ENCODE measurements around the gene MAP3K13. TPM values are rescaled to one million over a fixed set of nuclear protein-coding genes. Genes with fewer than 3 reads are reported as not detected.

The MAP3K13 gene
- total and polyA plus RNA-seq, 3 donors from 2014 or later = 37.1 to 66.5 (median 43.7) TPM

DNA sequence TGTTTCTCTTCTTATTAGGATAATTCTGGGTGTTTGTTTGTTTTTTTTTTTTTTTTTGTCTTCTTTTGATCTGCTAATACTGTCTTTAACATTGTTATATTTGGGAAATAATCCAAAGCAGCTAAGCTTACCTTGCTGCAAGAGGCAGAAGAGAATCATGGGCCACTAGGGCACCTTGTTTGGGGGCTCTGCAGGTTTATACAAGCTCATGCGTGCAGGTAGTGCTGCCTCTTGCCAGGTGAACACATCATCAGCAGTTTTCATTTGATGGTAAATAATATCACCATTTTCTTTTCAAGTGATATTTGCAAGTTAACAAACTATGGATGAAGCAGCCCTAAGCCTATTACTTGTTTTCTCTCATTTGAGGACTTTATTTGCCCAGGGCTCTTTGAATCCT, 37.9 kb downstream of the MAP3K13 start:
- TF ChIP-seq POLR2A (IDR thresholded peaks at IDR 0.05) (no peak), CTCF (IDR thresholded peaks at IDR 0.05) (no peak)
- Histone ChIP-seq H3K4me3 (no peak overlapping the region), H3K36me3 (ENCODE audit: low read depth, missing control alignments) (no peaks in the 10 kb centered on the region), H3K9me3 (no peaks in the 10 kb centered on the region), H3K4me1 (peaks cover 5% of the 10 kb centered on the region), H3K27ac (no peak overlapping the region), H3K27me3 (no peaks in the 10 kb centered on the region)
- no peak for DNase-seq
- 85 to 90% methylated on average over 1 of the region's 1 CpG for WGBS, 2 donors
- intact Hi-C loops (cut with DNase I; ENCODE audit: low total_unique reads) = no loop called here

DNA sequence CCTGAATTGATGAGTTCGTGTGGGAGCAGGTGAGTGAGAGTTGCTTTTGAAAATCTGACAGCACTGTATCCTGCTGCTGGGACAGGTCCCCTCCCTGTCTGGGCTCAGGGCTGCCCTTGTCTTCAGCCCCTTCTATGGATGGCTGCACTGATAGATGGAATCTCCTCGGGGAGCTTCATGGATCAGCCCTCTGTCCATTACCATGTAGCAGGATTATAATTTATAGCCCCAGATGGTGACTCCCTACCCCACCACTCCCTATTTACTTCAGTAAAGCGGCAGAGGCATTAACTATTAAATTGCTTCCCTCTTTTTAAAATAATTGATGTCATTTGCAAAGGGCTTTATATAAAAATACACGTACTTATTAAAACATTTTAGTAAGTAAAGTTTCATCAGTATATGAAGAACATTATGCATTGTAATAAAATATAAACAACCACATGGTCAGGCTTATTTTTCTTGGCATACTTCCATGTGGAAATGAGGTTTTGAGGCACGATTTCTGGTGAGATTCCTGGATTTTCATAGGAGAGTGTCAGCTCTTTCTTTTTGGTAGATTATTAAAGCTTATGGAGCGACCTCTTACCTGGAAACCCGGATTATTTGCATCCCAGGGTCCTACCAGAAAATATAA, 38.5 kb downstream of the MAP3K13 start:
- TF ChIP-seq POLR2A (IDR thresholded peaks at IDR 0.05) = no peak
- TF ChIP-seq CTCF (IDR thresholded peaks at IDR 0.05) = no peak
- no peaks in the 10 kb centered on the region for H3K36me3 ChIP-seq (ENCODE audit: low read depth, missing control alignments)
- H3K4me3 ChIP-seq = no peak overlapping the region
- intact Hi-C loops (cut with DNase I; ENCODE audit: low total_unique reads) = no loop called here
- no peaks in the 10 kb centered on the region for H3K27me3 ChIP-seq
- 47 to 60% methylated on average over 7 of the region's 7 CpGs for WGBS, 2 donors
- H3K27ac ChIP-seq = no peak overlapping the region
- H3K9me3 ChIP-seq = no peaks in the 10 kb centered on the region
- no peak for DNase-seq
- H3K4me1 ChIP-seq = peaks cover 5% of the 10 kb centered on the region

GRCh38 chr3:185402561-185402960, 39.6 kb downstream of the MAP3K13 start:
- H3K9me3 ChIP-seq = no peaks in the 10 kb centered on the region
- peak; percentile 58 for DNase-seq
- intact Hi-C loops (cut with DNase I; ENCODE audit: low total_unique reads) = no loop called here
- H3K36me3 ChIP-seq (ENCODE audit: low read depth, missing control alignments) = no peaks in the 10 kb centered on the region
- no peak overlapping the region for H3K4me3 ChIP-seq
- peaks cover 5% of the 10 kb centered on the region for H3K4me1 ChIP-seq
- no peak overlapping the region for H3K27ac ChIP-seq
- no peaks in the 10 kb centered on the region for H3K27me3 ChIP-seq
- WGBS, 2 donors = 37 to 40% methylated on average over 5 of the region's 5 CpGs
- no peak for TF ChIP-seq POLR2A (IDR thresholded peaks at IDR 0.05)
- no peak for TF ChIP-seq CTCF (IDR thresholded peaks at IDR 0.05)

- intact Hi-C loops (cut with DNase I; ENCODE audit: low total_unique reads) = no loop called here
- no peaks in the 10 kb centered on the region for H3K9me3 ChIP-seq
- 61 to 77% methylated on average over 3 of the region's 3 CpGs for WGBS, 2 donors
- no peak for DNase-seq
- H3K36me3 ChIP-seq (ENCODE audit: low read depth, missing control alignments) = no peaks in the 10 kb centered on the region
- H3K4me3 ChIP-seq = no peak overlapping the region
- H3K4me1 ChIP-seq = peaks cover 5% of the 10 kb centered on the region
- H3K27ac ChIP-seq = no peak overlapping the region
- no peak for TF ChIP-seq CTCF (IDR thresholded peaks at IDR 0.05)
- no peak for TF ChIP-seq POLR2A (IDR thresholded peaks at IDR 0.05)
- H3K27me3 ChIP-seq = no peaks in the 10 kb centered on the region
These were observed 40.1 kb downstream of the MAP3K13 start for GRCh38 chr3:185403002-185403401.

DNA sequence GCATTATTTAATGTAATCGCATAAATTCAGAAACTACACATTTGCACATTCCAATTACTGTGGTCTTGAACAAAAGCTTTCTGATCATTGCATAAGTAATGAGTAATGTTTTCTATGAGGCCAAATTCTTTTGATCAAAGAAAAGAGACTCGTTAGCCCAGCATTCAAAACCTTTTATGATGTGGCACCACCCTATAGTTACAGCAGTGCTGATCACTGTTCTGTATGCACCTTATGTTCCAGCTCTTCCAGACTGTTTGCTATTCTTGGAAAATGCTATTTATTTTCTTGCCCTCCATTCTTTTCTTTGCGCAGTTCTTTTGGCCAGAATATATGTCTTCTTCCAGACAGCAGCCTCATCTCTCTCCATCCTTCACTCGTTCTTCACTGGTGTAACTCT, 42.3 kb downstream of the MAP3K13 start:
- DNase-seq = no peak
- H3K27ac ChIP-seq = no peak overlapping the region
- no peaks in the 10 kb centered on the region for H3K36me3 ChIP-seq (ENCODE audit: low read depth, missing control alignments)
- H3K27me3 ChIP-seq = no peaks in the 10 kb centered on the region
- WGBS, 2 donors = 91 to 92% methylated on average over 4 of the region's 4 CpGs
- no peak overlapping the region for H3K4me3 ChIP-seq
- peaks cover 5% of the 10 kb centered on the region for H3K4me1 ChIP-seq
- no peaks in the 10 kb centered on the region for H3K9me3 ChIP-seq
- no peak for TF ChIP-seq CTCF (IDR thresholded peaks at IDR 0.05)
- TF ChIP-seq POLR2A (IDR thresholded peaks at IDR 0.05) = no peak
- intact Hi-C loops (cut with DNase I; ENCODE audit: low total_unique reads) = no loop called here

All from testis (tissue), 3 donors.